IMR-90 (cell line): ENCODE results near the gene KIRREL2. TPM values are rescaled to one million over a fixed set of nuclear protein-coding genes. Genes with fewer than 3 reads are reported as not detected.

Experiments used
- ATAC-seq: fragments of 200-7000 bp; cut with Tn5 transposase; 2 replicates; pipeline ENCODE4 v1.9.1; 2020; ENCODE audit warnings: low read depth, mild to moderate bottlenecking, moderate library complexity
- BruUV-seq: library from RNA; stranded (reverse); fragments of 400-500 nt; replicated peaks from 2 replicates; lab custom pipeline; 2021; lab: Mats Ljungman, UMichigan
- CTCF ChIA-PET: fragments of 300-600 bp; formaldehyde crosslinking; extraction: SDS; loops from one replicate; lab custom pipeline; 2021; ENCODE audit warnings: antibody characterized with exemption; lab: Yijun Ruan, JAX
- POLR2A ChIA-PET: fragments of 300-600 bp; sonication (Branson Sonifier 250); formaldehyde crosslinking; loops from one replicate; lab custom pipeline; 2022; ENCODE audit warnings: antibody characterized with exemption; ENCODE audit not compliant: unreplicated experiment; lab: Charles Lee
- DNase-seq: peaks from one replicate; pipeline ENCODE4 v3.0.0; 2013
- H2AFZ ChIP-seq: replicated peaks from 2 replicates; pipeline ENCODE3; 2013; ENCODE audit warnings: low read length, mild to moderate bottlenecking; ENCODE audit not compliant: poor library complexity
- H2AK5ac ChIP-seq: 2 replicates; pipeline ENCODE4 v1.6.1; 2013; ENCODE audit warnings: low read depth, low read length, inconsistent platforms
- H2AK9ac ChIP-seq: replicated peaks from 2 replicates; pipeline ENCODE3; 2013; ENCODE audit warnings: mild to moderate bottlenecking, low read depth, low read length, moderate library complexity; ENCODE audit not compliant: poor library complexity
- H2BK120ac ChIP-seq: 2 replicates; pipeline ENCODE4 v1.6.1; 2013; ENCODE audit warnings: low read depth, low read length, inconsistent platforms
- H2BK15ac ChIP-seq: 3 replicates; pipeline ENCODE4 v1.6.1; 2013; ENCODE audit warnings: low read depth, low read length, inconsistent platforms
- H2BK20ac ChIP-seq: 2 replicates; pipeline ENCODE4 v1.6.1; 2013; ENCODE audit warnings: low read depth, mild to moderate bottlenecking, inconsistent platforms, low read length, moderate library complexity
- H2BK5ac ChIP-seq: 2 replicates; pipeline ENCODE4 v1.6.1; 2013; ENCODE audit warnings: mild to moderate bottlenecking, low read depth, low read length, inconsistent platforms; ENCODE audit not compliant: poor library complexity, severe bottlenecking
- H3K14ac ChIP-seq: replicated peaks from 2 replicates; pipeline ENCODE4 v1.6.1; 2013; ENCODE audit warnings: low read depth, low read length, inconsistent platforms
- H3K18ac ChIP-seq: 2 replicates; pipeline ENCODE4 v1.6.1; 2013; ENCODE audit warnings: low read depth, low read length, control low read depth
- H3K23ac ChIP-seq: 2 replicates; pipeline ENCODE4 v1.6.1; 2013; ENCODE audit warnings: low read depth, low read length, inconsistent platforms
- H3K27ac ChIP-seq: 2 replicates; pipeline ENCODE4 v1.5.1; 2013; ENCODE audit warnings: mild to moderate bottlenecking, control low read depth, low read length; ENCODE audit not compliant: insufficient read depth
- H3K27me3 ChIP-seq: 2 replicates; pipeline ENCODE4 v1.6.1; 2013; ENCODE audit warnings: low read length; ENCODE audit not compliant: control insufficient read depth, insufficient read depth
- H3K36me3 ChIP-seq: 2 replicates; pipeline ENCODE4 v1.6.1; 2013; ENCODE audit warnings: low read length, mixed read lengths; ENCODE audit not compliant: control insufficient read depth, insufficient read depth
- H3K4ac ChIP-seq: 2 replicates; pipeline ENCODE4 v1.6.1; 2013; ENCODE audit warnings: low read depth, low read length, inconsistent platforms
- H3K4me1 ChIP-seq: 2 replicates; pipeline ENCODE4 v1.6.1; 2013; ENCODE audit warnings: low read length, mixed read lengths; ENCODE audit not compliant: control insufficient read depth, insufficient read depth
- H3K4me2 ChIP-seq: 2 replicates; pipeline ENCODE4 v1.6.1; 2013; ENCODE audit warnings: low read depth, mild to moderate bottlenecking, control low read depth, low read length, moderate library complexity
- H3K4me3 ChIP-seq: 2 replicates; pipeline ENCODE4 v1.5.1; 2013; ENCODE audit warnings: low read depth, mild to moderate bottlenecking, control low read depth, low read length, moderate library complexity; ENCODE audit not compliant: insufficient read depth
- H3K56ac ChIP-seq: 2 replicates; pipeline ENCODE4 v1.6.1; 2013; ENCODE audit warnings: low read length, inconsistent platforms; ENCODE audit not compliant: insufficient read depth; ENCODE audit errors: extremely low read depth
- H3K79me1 ChIP-seq, 2 experiments: 2 replicates each; pipeline ENCODE4 v1.6.1; 2013; ENCODE audit warnings: low read length in 2 of 2, inconsistent platforms in 1 of 2, low read depth in 1 of 2
- H3K9ac ChIP-seq: 2 replicates; pipeline ENCODE4 v1.6.1; 2013; ENCODE audit warnings: low read depth, low read length, control low read depth
- H3K9me1 ChIP-seq: 2 replicates; pipeline ENCODE4 v1.6.1; 2013; ENCODE audit warnings: low read length, inconsistent platforms; ENCODE audit not compliant: insufficient read depth
- H3K9me3 ChIP-seq: 2 replicates; pipeline ENCODE4 v1.6.1; 2013; ENCODE audit warnings: low read length; ENCODE audit not compliant: control insufficient read depth, insufficient read depth
- H4K20me1 ChIP-seq: 2 replicates; pipeline ENCODE4 v1.6.1; 2013; ENCODE audit warnings: low read length, inconsistent platforms; ENCODE audit not compliant: insufficient read depth
- H4K5ac ChIP-seq: 2 replicates; pipeline ENCODE4 v1.6.1; 2013; ENCODE audit warnings: mild to moderate bottlenecking, low read depth, low read length, control low read depth
- H4K8ac ChIP-seq, 2 experiments: 2 replicates each; pipeline ENCODE4 v1.6.1; 2013; ENCODE audit warnings: low read depth in 2 of 2, low read length in 2 of 2, control low read depth in 1 of 2, inconsistent platforms in 1 of 2
- H4K91ac ChIP-seq: 2 replicates; pipeline ENCODE4 v1.6.1; 2013; ENCODE audit warnings: low read depth, low read length, inconsistent platforms; ENCODE audit not compliant: insufficient read depth
- BHLHE40 ChIP-seq: fragments of 150-350 bp; IDR thresholded peaks from 2 replicates; pipeline ENCODE4 v1.6.1; 2016; ENCODE audit warnings: mild to moderate bottlenecking, low read depth, low read length
- CEBPB ChIP-seq: IDR thresholded peaks from 2 replicates; pipeline ENCODE4 v1.6.1; 2012; ENCODE audit warnings: low read depth, low read length, improper control_type of control experiment
- CHD1 ChIP-seq: IDR thresholded peaks from 2 replicates; pipeline ENCODE4 v1.6.1; 2012; ENCODE audit warnings: low read depth, low read length, improper control_type of control experiment
- CTCF ChIP-seq: conservative IDR thresholded peaks from 2 replicates; pipeline ENCODE4 v1.5.1; 2012; ENCODE audit warnings: mild to moderate bottlenecking, low read depth, low read length, improper control_type of control experiment
- ELK1 ChIP-seq: fragments of 150-350 bp; IDR thresholded peaks from 2 replicates; pipeline ENCODE4 v1.6.1; 2016; ENCODE audit warnings: low read depth, mild to moderate bottlenecking, low read length, moderate library complexity, borderline replicate concordance
- FOS ChIP-seq: fragments of 150-350 bp; IDR thresholded peaks from 2 replicates; pipeline ENCODE4 v1.6.1; 2016; ENCODE audit warnings: low read depth, low read length
- MAFK ChIP-seq: IDR thresholded peaks from 2 replicates; pipeline ENCODE4 v1.6.1; 2012; ENCODE audit warnings: low read depth, low read length, improper control_type of control experiment
- MAZ ChIP-seq: IDR thresholded peaks from 2 replicates; pipeline ENCODE4 v1.6.1; 2012; ENCODE audit warnings: low read depth, mild to moderate bottlenecking, low read length, improper control_type of control experiment, moderate library complexity, borderline replicate concordance
- MXI1 ChIP-seq: IDR thresholded peaks from 2 replicates; pipeline ENCODE4 v1.6.1; 2012; ENCODE audit warnings: low read depth, mild to moderate bottlenecking, low read length, moderate library complexity, borderline replicate concordance
- NFE2L2 ChIP-seq: fragments of 150-350 bp; IDR thresholded peaks from 2 replicates; pipeline ENCODE4 v1.6.1; 2016; ENCODE audit warnings: low read depth, mild to moderate bottlenecking, low read length
- POLR2A ChIP-seq: IDR thresholded peaks from 2 replicates; pipeline ENCODE4 v1.6.1; 2012; ENCODE audit warnings: mild to moderate bottlenecking, low read depth, low read length
- RAD21 ChIP-seq: IDR thresholded peaks from 2 replicates; pipeline ENCODE4 v1.6.1; 2012; ENCODE audit warnings: low read length, improper control_type of control experiment
- RCOR1 ChIP-seq: IDR thresholded peaks from 2 replicates; pipeline ENCODE4 v1.6.1; 2012; ENCODE audit warnings: mild to moderate bottlenecking, low read length, improper control_type of control experiment; ENCODE audit not compliant: insufficient replicate concordance
- RFX5 ChIP-seq: IDR thresholded peaks from 2 replicates; pipeline ENCODE4 v1.8.0; 2012; ENCODE audit warnings: low read depth, mild to moderate bottlenecking, low read length, moderate library complexity
- SMC3 ChIP-seq: fragments of 150-350 bp; IDR thresholded peaks from 2 replicates; pipeline ENCODE4 v1.6.1; 2016; ENCODE audit warnings: low read depth, mild to moderate bottlenecking, antibody characterized with exemption, low read length, moderate library complexity
- WGBS, 2 experiments: methylation state at CpG; one replicate each; pipeline versions ENCODE4 v1.1.5 to v1.1.7; 2013; ENCODE audit warnings: missing lambda C conversion rate in 2 of 2; ENCODE audit not compliant: insufficient read length in 1 of 2; ENCODE audit errors: extremely low coverage in 2 of 2; 5-methylcytosine and 5-hydroxymethylcytosine counted together
- dilution Hi-C: fragments of 300-500 bp; cut with HindIII; formaldehyde crosslinking; loops from one replicate; pipeline ENCODE4 v1.14.3; 2018; ENCODE audit warnings: low sequenced_read_pairs; ENCODE audit not compliant: unreplicated experiment
- in situ Hi-C: fragments of 300-500 bp; cut with MboI; formaldehyde crosslinking; loops from 3 replicates; pipeline ENCODE4 v1.14.3; 2019; ENCODE audit warnings: low sequenced_read_pairs, inconsistent platforms, mixed read lengths
- intact Hi-C: fragments of 100-400 bp; cut with micrococcal nuclease; formaldehyde crosslinking; loops from 2 replicates; pipeline ENCODE4 v1.10.0; 2022
- polyA plus RNA-seq, 3 experiments: library from polyadenylated mRNA; depleted of rRNA; stranded (reverse); fragments of >200 nt; gene quantifications; 2 replicates each; pipeline ENCODE4 v1.2.3, GENCODE V29; 2012; ENCODE audit warnings: low replicate concordance in 1 of 3
- total RNA-seq: library from RNA; depleted of rRNA; stranded (reverse); fragments of >200 nt; gene quantifications from 2 replicates; pipeline ENCODE4 v1.2.3, GENCODE V29; 2012
- TF ChIP-seq, protein P1 (sequence below): fragments of 150-350 bp; IDR thresholded peaks from 2 replicates; pipeline ENCODE4 v1.6.1; 2017; ENCODE audit warnings: mild to moderate bottlenecking, antibody characterized with exemption, low read length, low read depth

KIRREL2 gene
- total and polyA plus RNA-seq, 2 of the 4 experiments (the other 2 are of a cell fraction) = not detected

DNA sequence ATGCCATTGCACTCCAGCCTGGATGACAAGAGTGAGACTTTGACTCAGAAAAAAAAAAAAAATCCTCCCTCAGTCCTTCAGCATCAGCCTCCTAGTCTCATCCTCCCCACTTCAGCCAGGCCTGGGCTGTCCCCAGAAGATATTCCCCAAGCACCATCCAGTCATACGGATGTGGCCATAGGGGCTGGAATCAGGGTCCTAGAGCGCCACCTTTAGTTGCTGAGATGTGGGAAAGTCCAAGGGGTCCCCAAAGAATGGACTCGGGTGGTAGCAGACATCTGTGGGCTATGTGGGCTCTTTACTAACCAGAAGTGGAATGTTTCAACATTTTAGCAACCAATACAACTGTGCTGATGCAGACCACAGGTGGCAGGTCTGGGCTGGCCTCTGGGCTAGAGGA, 54.5 kb downstream of the KIRREL2 start:
- ATAC-seq = no peak
- no peak overlapping the region for H3K18ac ChIP-seq
- H3K23ac ChIP-seq = no peak overlapping the region
- intact Hi-C loops (no loop called here), dilution Hi-C loops (no loop called here), in situ Hi-C loops (no loop called here)
- H3K9me1 ChIP-seq = peaks cover 5% of the 10 kb centered on the region
- H4K20me1 ChIP-seq = no peaks in the 10 kb centered on the region
- no CpG with 5 or more reads among the region's 3 CpGs for WGBS, 2 experiments
- H3K27ac ChIP-seq = no peak overlapping the region
- TF ChIP-seq MAZ (no peak), FOS (no peak), CTCF (no peak), MAFK (no peak), RFX5 (no peak), RCOR1 (no peak), MXI1 (no peak), RAD21 (no peak), ELK1 (no peak), CHD1 (no peak), NFE2L2 (no peak), POLR2A (no peak), CEBPB (no peak), BHLHE40 (no peak), SMC3 (no peak)
- TF ChIP-seq, protein P1, sequence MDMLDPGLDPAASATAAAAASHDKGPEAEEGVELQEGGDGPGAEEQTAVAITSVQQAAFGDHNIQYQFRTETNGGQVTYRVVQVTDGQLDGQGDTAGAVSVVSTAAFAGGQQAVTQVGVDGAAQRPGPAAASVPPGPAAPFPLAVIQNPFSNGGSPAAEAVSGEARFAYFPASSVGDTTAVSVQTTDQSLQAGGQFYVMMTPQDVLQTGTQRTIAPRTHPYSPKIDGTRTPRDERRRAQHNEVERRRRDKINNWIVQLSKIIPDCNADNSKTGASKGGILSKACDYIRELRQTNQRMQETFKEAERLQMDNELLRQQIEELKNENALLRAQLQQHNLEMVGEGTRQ = no peak
- H3K79me1 ChIP-seq = no peaks in the 10 kb centered on the region; a peak in 1 of 4 replicates
- no peak overlapping the region for H3K4me3 ChIP-seq
- DNase-seq = no peak
- H2BK120ac ChIP-seq = no peak overlapping the region
- CTCF ChIA-PET = no interaction called here
- POLR2A ChIA-PET = interaction anchor here (0.7 kb wide), 1 partner anchor 10 kb away, joined by 11 read pairs; no protein-coding TSS in a partner anchor
- H2BK15ac ChIP-seq = no peak overlapping the region
- H4K5ac ChIP-seq = no peak overlapping the region
- no TSS peak for BruUV-seq
- H3K4ac ChIP-seq = no peak overlapping the region
- H2AK5ac ChIP-seq = peak overlapping the region; percentile 16; the same call in 1 of the 2 replicates
- no peak overlapping the region for H3K14ac ChIP-seq
- H3K9me3 ChIP-seq = no peaks in the 10 kb centered on the region
- H3K9ac ChIP-seq = no peak overlapping the region
- H3K4me1 ChIP-seq = peaks cover 10% of the 10 kb centered on the region
- H2AK9ac ChIP-seq = no peak overlapping the region
- H2BK5ac ChIP-seq = no peak overlapping the region
- no peak overlapping the region for H2BK20ac ChIP-seq
- H3K27me3 ChIP-seq = no peaks in the 10 kb centered on the region
- no peak overlapping the region for H2AFZ ChIP-seq
- no peak overlapping the region for H3K56ac ChIP-seq
- no peak overlapping the region for H3K4me2 ChIP-seq
- H4K8ac ChIP-seq = no peak overlapping the region
- H4K91ac ChIP-seq = no peak overlapping the region
- H3K36me3 ChIP-seq = no peaks in the 10 kb centered on the region
